Measurements from ENCODE around the gene MYO3A.

DNA sequence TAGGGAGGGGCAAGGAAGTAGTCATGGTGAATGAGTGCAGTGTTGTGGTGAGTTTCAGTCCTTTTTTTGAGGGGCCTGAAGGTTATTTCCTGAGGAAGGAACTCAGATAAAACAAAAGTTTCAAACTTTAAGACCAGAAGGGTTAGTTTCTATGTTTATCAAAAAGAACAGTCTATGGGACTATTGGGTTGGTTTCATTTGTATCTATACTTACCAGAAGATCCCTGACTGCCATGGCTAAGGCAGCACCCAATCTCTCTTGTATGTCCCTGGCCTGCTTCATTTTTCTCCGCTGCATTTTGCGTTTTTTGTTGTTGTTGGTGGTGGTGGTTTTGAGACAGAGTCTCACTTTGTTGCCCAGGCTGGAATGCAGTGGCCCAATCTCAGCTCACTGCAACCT lies 263.2 kb downstream of the MYO3A start:
- TF ChIP-seq, protein P1, sequence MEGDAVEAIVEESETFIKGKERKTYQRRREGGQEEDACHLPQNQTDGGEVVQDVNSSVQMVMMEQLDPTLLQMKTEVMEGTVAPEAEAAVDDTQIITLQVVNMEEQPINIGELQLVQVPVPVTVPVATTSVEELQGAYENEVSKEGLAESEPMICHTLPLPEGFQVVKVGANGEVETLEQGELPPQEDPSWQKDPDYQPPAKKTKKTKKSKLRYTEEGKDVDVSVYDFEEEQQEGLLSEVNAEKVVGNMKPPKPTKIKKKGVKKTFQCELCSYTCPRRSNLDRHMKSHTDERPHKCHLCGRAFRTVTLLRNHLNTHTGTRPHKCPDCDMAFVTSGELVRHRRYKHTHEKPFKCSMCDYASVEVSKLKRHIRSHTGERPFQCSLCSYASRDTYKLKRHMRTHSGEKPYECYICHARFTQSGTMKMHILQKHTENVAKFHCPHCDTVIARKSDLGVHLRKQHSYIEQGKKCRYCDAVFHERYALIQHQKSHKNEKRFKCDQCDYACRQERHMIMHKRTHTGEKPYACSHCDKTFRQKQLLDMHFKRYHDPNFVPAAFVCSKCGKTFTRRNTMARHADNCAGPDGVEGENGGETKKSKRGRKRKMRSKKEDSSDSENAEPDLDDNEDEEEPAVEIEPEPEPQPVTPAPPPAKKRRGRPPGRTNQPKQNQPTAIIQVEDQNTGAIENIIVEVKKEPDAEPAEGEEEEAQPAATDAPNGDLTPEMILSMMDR (optimal IDR thresholded peaks at IDR 0.05 in 1 of 3, IDR thresholded peaks at IDR 0.05 in 1 of 3, conservative IDR thresholded peaks at IDR 0.05 in 1 of 3; ENCODE audit: extremely low read depth in 1 of 3, insufficient read depth in 2 of 3, low read length in 3 of 3), result no peak
- no peak for TF ChIP-seq EZH2 (IDR thresholded peaks at IDR 0.05; ENCODE audit: low read length)
